Lower lobe of right lung (tissue), 2 donors: Measurements from ENCODE around the gene VEPH1. TPM values are rescaled to one million over a fixed set of nuclear protein-coding genes. Genes with fewer than 3 reads are reported as not detected.

Experiments
- ATAC-seq, 2 donors: fragments of 200-7000 bp; cut with Tn5 transposase; one replicate each; pipeline ENCODE4 v1.9.1; 2020 to 2022; ENCODE audit warnings: mild to moderate bottlenecking in 2 of 2, moderate library complexity in 2 of 2
- DNase-seq: peaks from one replicate; pipeline ENCODE4 v3.0.0-alpha.2; 2020
- H3K27ac ChIP-seq: fragments of 200-600 bp; one replicate; pipeline ENCODE4 v1.8.0; 2022
- H3K27me3 ChIP-seq: fragments of 200-600 bp; one replicate; pipeline ENCODE4 v1.8.0; 2022; ENCODE audit warnings: low read depth
- H3K36me3 ChIP-seq: fragments of 200-600 bp; one replicate; pipeline ENCODE4 v1.8.0; 2022; ENCODE audit warnings: mild to moderate bottlenecking
- H3K4me1 ChIP-seq: fragments of 200-600 bp; one replicate; pipeline ENCODE4 v1.8.0; 2022
- H3K4me3 ChIP-seq: fragments of 200-600 bp; one replicate; pipeline ENCODE4 v1.8.0; 2022; ENCODE audit warnings: mild to moderate bottlenecking
- H3K9me3 ChIP-seq: fragments of 200-600 bp; one replicate; pipeline ENCODE4 v1.8.0; 2022
- CTCF ChIP-seq: fragments of 200-600 bp; IDR thresholded peaks from one replicate; pipeline ENCODE4 v1.8.0; 2022; ENCODE audit warnings: antibody characterized with exemption, mild to moderate bottlenecking
- intact Hi-C: fragments of 100-400 bp; cut with DNase I; formaldehyde crosslinking; loops from one replicate; pipeline ENCODE4 v1.11.0; 2022
- total RNA-seq: library from RNA; stranded (reverse); fragmentation: NEBNext Ultra II Directional; extraction: Animal tissue kit (Norgen Biotek cat#: 25700); gene quantifications from one replicate; pipeline ENCODE4 v1.2.1, GENCODE V29; 2021
- donor health status: DM: no; HTN: yes; CAD: no; lungs with severe emphysema.

VEPH1 gene
- total RNA-seq, 1 donor from 2014 or later: 116 TPM

GRCh38 chr3:157323360-157323759 lies 179.9 kb downstream of the VEPH1 start:
- no peaks in the 10 kb centered on the region for H3K36me3 ChIP-seq
- no peak for TF ChIP-seq CTCF
- no peaks in the 10 kb centered on the region for H3K27me3 ChIP-seq
- no peak overlapping the region for H3K27ac ChIP-seq
- no peaks in the 10 kb centered on the region for H3K4me1 ChIP-seq
- H3K9me3 ChIP-seq: no peaks in the 10 kb centered on the region
- intact Hi-C loops: no loop called here
- no peak overlapping the region for H3K4me3 ChIP-seq
- no peak for DNase-seq
- no peak for ATAC-seq

GRCh38 chr3:157319672-157320071 lies 183.5 kb downstream of the VEPH1 start:
- intact Hi-C loops: no loop called here
- Histone ChIP-seq H3K27me3 (no peaks in the 10 kb centered on the region), H3K4me3 (no peak overlapping the region), H3K9me3 (no peaks in the 10 kb centered on the region), H3K27ac (no peak overlapping the region), H3K36me3 (no peaks in the 10 kb centered on the region), H3K4me1 (no peaks in the 10 kb centered on the region)
- ATAC-seq (no peak), DNase-seq (no peak)
- no peak for TF ChIP-seq CTCF

- Histone ChIP-seq H3K9me3 (no peaks in the 10 kb centered on the region), H3K27me3 (no peaks in the 10 kb centered on the region), H3K36me3 (no peaks in the 10 kb centered on the region), H3K27ac (no peak overlapping the region), H3K4me1 (no peaks in the 10 kb centered on the region), H3K4me3 (no peak overlapping the region)
- DNase-seq (no peak), ATAC-seq (no peak)
- no peak for TF ChIP-seq CTCF
- intact Hi-C loops: no loop called here
Measured at GRCh38 chr3:157318639-157319288, 184.5 kb downstream of the VEPH1 start.

- no peak for TF ChIP-seq CTCF
- Histone ChIP-seq H3K4me3 (no peak overlapping the region), H3K36me3 (no peaks in the 10 kb centered on the region), H3K27me3 (no peaks in the 10 kb centered on the region), H3K27ac (no peak overlapping the region), H3K9me3 (no peaks in the 10 kb centered on the region), H3K4me1 (no peaks in the 10 kb centered on the region)
- no peak for DNase-seq
- ATAC-seq: no peak
- intact Hi-C loops: no loop called here
Measured at GRCh38 chr3:157317895-157318294, 185.3 kb downstream of the VEPH1 start.

- Histone ChIP-seq H3K4me3 (no peak overlapping the region), H3K27me3 (no peaks in the 10 kb centered on the region), H3K9me3 (no peaks in the 10 kb centered on the region), H3K27ac (no peak overlapping the region), H3K4me1 (no peaks in the 10 kb centered on the region), H3K36me3 (no peaks in the 10 kb centered on the region)
- ATAC-seq: no peak
- DNase-seq: no peak
- no peak for TF ChIP-seq CTCF
- intact Hi-C loops: no loop called here
Measured at GRCh38 chr3:157313186-157313585, 190.0 kb downstream of the VEPH1 start.
